A204.1 (cell line): ENCODE results near the gene NLRC5.
"Not testable (repeated sequence)": the region's sequence is repeated elsewhere in the genome, so short reads cannot be mapped to it uniquely, and the experiment has no call there.

Experiments used
- FAIRE-seq: peaks from 2 replicates; lab custom pipeline; 2012; peaks lifted over from hg19 to GRCh38; lab: Jason Lieb, UNC

Gene NLRC5

DNA sequence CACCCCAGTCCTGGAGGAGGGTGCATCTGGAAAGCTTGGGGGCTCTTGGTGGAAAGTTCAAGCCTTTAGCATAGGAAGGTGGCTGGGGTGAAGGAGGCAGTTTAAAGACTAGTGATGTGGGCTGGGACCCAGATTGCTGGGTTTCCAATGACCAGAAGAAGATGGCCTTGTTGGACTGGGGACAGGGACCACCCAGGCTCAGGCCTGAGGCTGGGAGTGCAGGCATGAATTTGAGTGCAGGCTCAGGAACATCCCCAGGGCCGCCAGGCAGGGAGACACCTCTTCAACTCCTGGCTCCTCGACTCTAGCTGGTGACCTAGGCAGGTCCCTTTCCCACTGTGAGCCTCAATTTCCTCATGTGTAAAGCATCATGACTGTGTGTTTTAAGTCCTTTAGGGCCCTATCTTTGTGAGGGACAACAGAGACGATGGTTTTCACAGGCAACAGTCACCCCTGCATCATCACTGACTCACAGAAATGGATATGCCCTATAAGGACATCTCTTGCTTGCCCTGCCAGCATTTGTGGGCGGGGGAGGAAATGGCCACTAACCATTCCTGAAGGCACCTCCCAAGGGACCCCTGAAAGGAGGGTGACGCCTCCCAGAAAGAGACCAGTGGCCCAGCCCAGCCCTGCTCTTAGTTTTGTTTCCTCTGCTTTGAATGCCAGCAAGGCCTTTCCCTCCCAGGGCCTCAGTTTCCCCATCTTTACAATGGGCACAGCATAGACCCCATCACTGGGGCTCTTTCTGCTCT is 11.1 kb downstream of the NLRC5 start:
- FAIRE-seq = no peak

GRCh38 chr16:57001026-57001679 is 11.8 kb downstream of the NLRC5 start:
- no peak for FAIRE-seq

DNA sequence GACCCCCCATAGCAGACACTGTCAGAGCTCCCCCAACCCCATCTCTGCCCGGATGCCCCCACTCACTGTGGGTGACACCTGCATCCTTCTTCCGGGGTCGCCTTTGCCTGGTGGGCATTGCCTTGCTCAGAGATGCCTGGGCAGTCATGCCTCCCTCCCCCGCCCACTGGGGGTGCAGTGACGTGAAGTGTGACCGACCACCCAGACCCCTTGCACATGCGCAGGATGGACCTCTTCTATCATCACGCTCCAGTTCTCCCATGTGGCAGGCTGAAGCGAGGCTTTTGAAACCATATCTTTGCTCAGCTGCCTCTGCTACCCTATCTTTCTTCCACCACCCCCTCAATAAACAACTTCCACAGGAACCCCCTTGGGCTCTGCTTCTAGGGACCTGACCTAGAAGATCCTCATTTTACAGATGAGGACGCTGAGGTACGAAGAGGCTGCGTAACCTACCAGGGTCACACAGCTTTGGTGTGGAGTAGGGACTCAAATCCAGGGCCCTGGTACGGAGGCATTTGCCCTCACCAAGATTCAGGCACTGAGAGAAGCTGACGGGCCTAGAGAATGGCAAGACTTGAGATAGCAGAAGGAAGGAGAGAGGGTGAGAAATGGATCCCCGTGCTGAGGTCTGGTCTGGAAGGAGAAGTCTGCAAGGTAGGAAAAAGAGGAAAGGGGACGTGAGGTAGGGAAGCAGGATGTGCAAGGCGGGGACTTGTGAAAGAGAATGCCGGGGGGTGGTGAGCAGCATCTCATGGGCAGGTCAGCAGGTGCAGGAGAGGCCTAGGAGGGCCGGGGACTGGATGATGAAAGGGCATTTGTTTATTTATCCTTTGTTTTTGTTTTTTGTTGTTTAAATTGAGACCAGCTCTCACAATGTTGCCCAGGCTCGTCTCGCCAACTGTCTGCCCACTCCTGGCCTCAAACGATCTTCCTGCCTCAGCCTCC is 14.4 kb downstream of the NLRC5 start:
- FAIRE-seq = no peak

DNA sequence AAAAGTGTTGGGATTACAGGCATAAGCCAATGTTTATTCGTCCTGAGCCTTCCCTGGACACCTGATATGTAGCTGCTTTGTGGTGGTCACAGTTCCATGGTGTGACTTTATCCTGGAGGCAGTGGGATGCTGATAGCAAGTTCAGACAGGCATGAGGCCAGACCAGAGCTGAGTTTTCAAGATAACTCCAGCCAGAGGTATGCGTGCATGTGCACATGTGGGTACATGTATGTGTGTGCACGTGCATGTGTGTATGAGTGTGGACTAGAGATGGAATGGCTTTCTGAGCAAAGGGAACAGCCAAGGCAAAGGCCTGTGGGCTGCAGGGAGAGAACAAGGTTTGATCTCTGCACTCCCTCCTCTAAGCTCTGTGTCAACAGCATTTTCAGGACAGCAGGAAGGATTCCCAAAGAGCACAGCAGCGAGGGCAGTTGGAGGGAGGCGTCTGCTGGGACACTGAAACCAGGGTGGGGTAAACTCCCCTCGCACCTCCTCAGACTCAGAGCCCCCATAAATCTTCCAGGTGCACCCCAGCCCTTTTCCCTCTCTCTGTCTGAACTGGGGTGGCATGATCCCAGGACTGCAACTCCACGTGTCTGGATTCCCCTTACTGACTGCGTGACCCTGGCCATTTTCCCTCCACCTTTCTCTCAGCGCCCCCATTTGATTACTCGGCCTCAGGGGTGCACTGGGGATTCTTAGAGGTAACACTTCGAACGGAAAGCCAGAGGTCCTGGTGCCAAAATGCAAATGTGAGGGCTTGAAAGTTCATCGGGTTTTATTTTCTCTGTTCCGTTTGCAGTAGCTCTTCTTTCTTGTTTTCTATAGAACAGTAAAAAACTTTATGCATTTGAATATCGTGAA is 15.3 kb downstream of the NLRC5 start:
- no peak for FAIRE-seq

DNA sequence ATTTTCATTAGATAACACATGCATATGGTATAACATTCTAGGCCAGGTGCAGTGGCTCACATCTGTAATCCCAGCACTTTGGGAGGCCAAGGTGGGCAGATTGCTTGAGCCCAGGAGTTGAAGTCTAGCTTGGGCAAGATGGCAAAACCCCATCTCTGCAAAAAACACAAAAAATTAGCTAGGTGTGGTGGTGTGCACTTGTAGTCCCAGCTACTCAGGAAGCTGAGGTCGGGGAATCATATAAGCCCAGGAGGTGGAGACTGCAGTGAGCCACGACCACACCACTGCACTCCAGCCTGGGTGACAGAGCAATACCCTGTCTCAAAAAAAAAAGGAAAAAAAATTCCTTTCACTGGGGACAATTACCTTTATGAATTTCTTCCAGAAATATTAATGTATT is 16.2 kb downstream of the NLRC5 start:
- not testable (repeated sequence) for FAIRE-seq

- no peak for FAIRE-seq
Measured at GRCh38 chr16:57007050-57007449, 17.7 kb downstream of the NLRC5 start.

DNA sequence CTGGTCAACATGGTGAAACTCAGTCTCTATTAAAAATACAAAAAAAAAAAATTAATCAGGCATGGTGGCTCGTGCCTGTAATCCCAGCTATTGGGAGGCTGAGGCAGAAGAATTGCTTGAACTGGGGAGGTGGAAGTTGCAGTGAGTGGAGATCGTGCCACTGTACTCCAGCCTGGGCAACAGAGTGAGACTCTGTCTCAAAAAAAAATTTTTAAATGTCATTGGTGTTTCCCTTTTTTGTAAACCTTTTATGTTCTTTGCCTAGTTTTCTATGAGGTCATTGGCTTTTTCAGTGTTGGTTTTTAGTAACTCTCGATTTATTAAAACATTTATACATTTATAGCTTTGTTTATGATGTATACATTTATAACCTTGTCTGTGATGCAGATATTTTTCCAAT is 18.2 kb downstream of the NLRC5 start:
- FAIRE-seq = no peak

DNA sequence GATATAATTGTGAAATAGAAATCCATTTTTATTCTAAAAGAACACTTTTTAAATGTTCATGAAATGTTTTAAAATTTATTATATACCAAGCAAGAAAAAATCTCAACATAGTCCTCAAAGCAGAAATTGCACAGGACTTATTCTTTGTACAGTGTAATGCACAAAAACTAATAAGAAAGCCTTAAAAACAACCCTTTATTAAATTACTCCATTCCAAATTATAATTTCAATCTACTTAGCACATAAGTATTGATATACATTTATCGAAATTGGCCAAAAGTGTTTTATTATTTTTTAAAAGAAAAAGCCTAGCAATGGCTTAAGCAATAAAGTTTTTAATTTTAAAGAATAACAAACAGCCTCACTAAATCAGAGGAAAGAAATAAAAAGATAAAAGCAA is 19.1 kb downstream of the NLRC5 start:
- no peak for FAIRE-seq

DNA sequence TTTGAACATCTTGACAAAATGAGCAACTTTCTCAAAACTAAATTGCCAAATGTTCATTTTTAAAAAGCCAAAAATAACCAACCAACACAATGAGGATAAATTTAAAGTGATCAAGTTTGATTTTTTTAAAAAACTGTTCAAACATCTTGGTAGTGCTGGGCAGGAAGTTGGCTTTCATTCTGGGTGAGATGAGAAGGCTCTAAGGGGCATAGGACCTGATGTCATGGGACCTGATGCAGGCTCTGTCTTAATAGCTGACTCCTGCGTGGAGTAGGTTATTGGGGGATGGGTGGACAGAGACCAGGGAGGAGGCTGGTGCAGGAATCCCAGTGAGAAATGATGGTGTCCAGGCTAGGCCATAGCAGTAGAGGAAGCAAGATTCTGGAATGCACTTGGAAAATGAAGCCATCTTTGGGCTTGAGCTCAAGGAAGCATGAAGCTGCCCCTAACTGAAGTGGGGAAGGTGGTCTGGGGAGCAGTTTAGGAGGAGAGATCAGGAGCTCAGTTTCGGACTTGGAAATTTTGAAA is 20.4 kb downstream of the NLRC5 start:
- no peak for FAIRE-seq

DNA sequence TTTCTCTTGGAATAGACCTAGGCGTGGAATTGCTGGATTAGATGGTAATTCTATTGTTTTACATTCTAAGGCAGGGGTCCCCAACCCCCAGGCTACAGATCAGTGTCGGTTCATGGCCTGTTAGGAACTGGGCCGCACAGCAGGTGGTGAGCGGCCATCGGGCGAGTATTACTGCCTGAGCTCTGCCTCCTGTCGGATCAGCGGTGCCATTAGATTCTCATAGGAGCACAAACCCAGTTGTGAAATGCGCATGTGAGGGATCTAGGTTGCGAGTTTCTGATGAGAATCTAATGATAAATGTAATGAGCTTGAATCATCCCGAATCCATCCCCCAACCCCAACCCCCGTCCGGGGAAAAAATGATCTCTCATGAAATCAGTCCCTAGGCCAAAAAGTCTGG is 23.0 kb downstream of the NLRC5 start:
- FAIRE-seq = no peak

- no peak for FAIRE-seq
Measured at GRCh38 chr16:57013229-57013628, 23.9 kb downstream of the NLRC5 start.

DNA sequence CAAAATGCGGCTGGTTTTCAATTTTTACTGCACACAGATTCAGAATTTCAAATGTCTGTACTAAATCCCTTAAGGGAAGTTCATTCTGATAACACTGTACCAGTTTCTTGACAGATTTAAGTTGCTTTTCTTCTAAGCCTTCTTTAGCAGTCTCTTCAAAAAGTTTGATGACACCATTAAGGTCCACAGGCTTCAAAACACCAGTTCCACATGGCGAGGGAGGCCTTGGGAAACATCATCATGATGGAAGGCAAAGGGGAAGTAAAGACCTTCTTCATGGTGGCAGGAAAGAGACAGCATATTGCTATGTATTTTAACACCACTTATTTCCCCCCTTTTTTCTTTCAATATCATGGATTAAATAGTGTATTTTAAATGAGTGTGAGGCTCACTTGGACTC is 24.5 kb downstream of the NLRC5 start:
- FAIRE-seq = no peak

DNA sequence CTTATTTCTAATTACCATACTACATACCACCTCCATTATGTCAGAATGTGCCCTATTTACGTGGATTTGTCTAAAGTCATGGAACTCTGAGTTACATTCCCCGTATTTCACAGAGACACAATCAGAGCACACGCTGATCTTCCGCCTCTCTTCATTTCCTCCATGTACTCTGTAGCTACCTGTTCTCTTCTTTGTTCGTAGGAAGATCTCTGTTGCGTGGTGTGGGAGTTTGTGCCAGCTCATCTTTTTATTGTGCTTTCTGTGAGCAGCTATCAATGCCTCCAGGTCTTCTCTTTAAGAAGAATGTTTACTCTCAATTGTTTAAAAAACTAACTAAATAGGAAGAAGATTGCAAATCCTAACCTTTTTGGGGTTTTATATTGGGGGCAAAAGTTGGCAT is 26.9 kb downstream of the NLRC5 start:
- no peak for FAIRE-seq

- FAIRE-seq = no peak
Measured at GRCh38 chr16:57016831-57017230, 27.5 kb downstream of the NLRC5 start.

DNA sequence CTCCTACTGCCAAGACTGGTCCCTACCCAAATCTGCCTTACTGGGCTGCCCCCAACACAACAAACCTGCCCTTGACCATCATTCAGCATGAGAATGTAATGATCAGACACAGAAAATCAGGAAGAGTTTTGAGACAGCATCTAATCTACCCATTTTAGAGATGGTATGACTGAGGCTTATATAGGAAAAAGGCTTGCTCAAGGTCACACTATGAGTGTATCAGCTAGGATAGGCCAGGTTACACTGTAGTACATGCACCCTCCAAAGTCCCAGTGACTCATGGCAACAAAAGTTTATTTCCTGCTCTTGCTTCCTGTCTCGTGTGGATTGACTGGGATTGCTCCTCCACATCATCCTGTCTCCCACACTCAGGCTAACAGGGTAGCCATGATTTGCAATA is 27.9 kb downstream of the NLRC5 start:
- FAIRE-seq = no peak

GRCh38 chr16:57019746-57020145 is 30.4 kb downstream of the NLRC5 start:
- FAIRE-seq = no peak

DNA sequence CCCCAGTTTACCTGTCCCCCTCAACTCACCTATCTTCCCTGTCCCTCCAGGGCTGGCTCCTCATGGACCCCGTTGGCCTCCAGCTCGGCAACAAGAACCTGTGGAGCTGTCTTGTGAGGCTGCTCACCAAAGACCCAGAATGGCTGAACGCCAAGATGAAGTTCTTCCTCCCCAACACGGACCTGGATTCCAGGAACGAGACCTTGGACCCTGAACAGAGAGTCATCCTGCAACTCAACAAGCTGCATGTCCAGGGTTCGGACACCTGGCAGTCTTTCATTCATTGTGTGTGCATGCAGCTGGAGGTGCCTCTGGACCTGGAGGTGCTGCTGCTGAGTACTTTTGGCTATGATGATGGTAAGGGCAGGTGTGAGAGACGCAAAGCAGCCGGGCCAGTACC is 31.3 kb downstream of the NLRC5 start:
- FAIRE-seq = no peak

- FAIRE-seq = no peak
Measured at GRCh38 chr16:57021757-57022156, 32.4 kb downstream of the NLRC5 start.

DNA sequence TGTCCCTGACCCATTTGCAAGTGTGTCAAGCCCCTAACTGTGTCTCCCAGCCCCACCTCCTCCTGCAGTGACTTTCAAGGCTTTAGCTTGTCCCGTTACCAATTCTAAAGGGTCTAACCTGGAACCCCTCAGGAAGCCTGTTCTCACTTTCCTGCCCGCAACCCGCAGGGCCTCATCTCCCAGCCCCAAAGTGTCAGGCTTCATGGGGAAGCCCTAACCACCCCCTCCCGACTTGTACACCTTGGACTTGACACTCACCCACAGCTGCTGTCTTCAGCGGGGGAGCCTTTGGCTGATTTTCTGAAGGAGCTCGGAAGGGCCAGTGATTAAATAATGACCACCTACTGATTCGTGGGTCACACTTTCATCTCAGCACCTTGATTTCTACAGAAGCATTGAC is 33.1 kb downstream of the NLRC5 start:
- no peak for FAIRE-seq

- FAIRE-seq = no peak
Measured at GRCh38 chr16:57023541-57024249, 34.3 kb downstream of the NLRC5 start.
